GM12892 (cell line): Measurements from ENCODE around the gene CTNNB1.

ENCODE experiments used
- POLR2A ChIP-seq: IDR thresholded peaks from 2 replicates; pipeline ENCODE4 v1.6.1; 2011; ENCODE audit warnings: low read depth, low read length, control low read depth
- POLR2AphosphoS5 ChIP-seq: IDR thresholded peaks from 2 replicates; pipeline ENCODE4 v1.6.1; 2011; ENCODE audit warnings: low read depth, low read length, control low read depth
- TAF1 ChIP-seq: IDR thresholded peaks from 2 replicates; pipeline ENCODE4 v1.6.1; 2011; ENCODE audit warnings: low read depth, mild to moderate bottlenecking, control low read depth, low read length, borderline replicate concordance

GRCh38 chr3:41175365-41175764 lies 23.9 kb upstream of the CTNNB1 start:
- TF ChIP-seq POLR2A = no peak
- TF ChIP-seq POLR2AphosphoS5 = no peak
- TF ChIP-seq TAF1 = no peak
